ENCODE measurements around the gene GSTM5. TPM values are rescaled to one million over a fixed set of nuclear protein-coding genes. Genes with fewer than 3 reads are reported as not detected.

Gene GSTM5
- total RNA-seq, 1 donor from 2014 or later, result not detected

GRCh38 chr1:109725510-109725909 lies 13.5 kb downstream of the GSTM5 start:
- peaks cover 9% of the 10 kb centered on the region for H3K4me1 Mint-ChIP-seq (ENCODE audit: low read depth)
- H3K27ac Mint-ChIP-seq (ENCODE audit: unreplicated experiment), result no peak overlapping the region
- H3K27me3 Mint-ChIP-seq (ENCODE audit: low read depth), result no peaks in the 10 kb centered on the region
- no peak for TF ChIP-seq CTCF (IDR thresholded peaks at IDR 0.05)
- no peak overlapping the region for H3K4me3 Mint-ChIP-seq (ENCODE audit: unreplicated experiment)
- no peaks in the 10 kb centered on the region for H3K9me3 Mint-ChIP-seq (ENCODE audit: low read depth)
- H3K36me3 Mint-ChIP-seq (ENCODE audit: low read depth), result no peaks in the 10 kb centered on the region
- no peak for DNase-seq (ENCODE audit: low spot score)

GRCh38 chr1:109726007-109726406 lies 14.0 kb downstream of the GSTM5 start:
- DNase-seq (ENCODE audit: low spot score), result no peak
- no peaks in the 10 kb centered on the region for H3K9me3 Mint-ChIP-seq (ENCODE audit: low read depth)
- no peak overlapping the region for H3K27ac Mint-ChIP-seq (ENCODE audit: unreplicated experiment)
- no peak overlapping the region for H3K4me3 Mint-ChIP-seq (ENCODE audit: unreplicated experiment)
- H3K4me1 Mint-ChIP-seq (ENCODE audit: low read depth), result peaks cover 14% of the 10 kb centered on the region
- H3K27me3 Mint-ChIP-seq (ENCODE audit: low read depth), result no peaks in the 10 kb centered on the region
- TF ChIP-seq CTCF (IDR thresholded peaks at IDR 0.05), result no peak
- no peaks in the 10 kb centered on the region for H3K36me3 Mint-ChIP-seq (ENCODE audit: low read depth)

- TF ChIP-seq CTCF (IDR thresholded peaks at IDR 0.05), result no peak
- H3K36me3 Mint-ChIP-seq (ENCODE audit: low read depth), result no peaks in the 10 kb centered on the region
- no peaks in the 10 kb centered on the region for H3K9me3 Mint-ChIP-seq (ENCODE audit: low read depth)
- H3K4me1 Mint-ChIP-seq (ENCODE audit: low read depth), result peaks cover 17% of the 10 kb centered on the region
- no peak overlapping the region for H3K4me3 Mint-ChIP-seq (ENCODE audit: unreplicated experiment)
- no peak for DNase-seq (ENCODE audit: low spot score)
- no peak overlapping the region for H3K27ac Mint-ChIP-seq (ENCODE audit: unreplicated experiment)
- no peaks in the 10 kb centered on the region for H3K27me3 Mint-ChIP-seq (ENCODE audit: low read depth)
These were observed 14.8 kb downstream of the GSTM5 start for GRCh38 chr1:109726728-109727373.

GRCh38 chr1:109728870-109729269 lies 16.8 kb downstream of the GSTM5 start:
- H3K27me3 Mint-ChIP-seq (ENCODE audit: low read depth), result no peaks in the 10 kb centered on the region
- TF ChIP-seq CTCF (IDR thresholded peaks at IDR 0.05), result no peak

GRCh38 chr1:109730666-109731065 lies 18.6 kb downstream of the GSTM5 start:
- no peak for DNase-seq (ENCODE audit: low spot score)
- H3K4me3 Mint-ChIP-seq (ENCODE audit: unreplicated experiment), result no peak overlapping the region
- H3K36me3 Mint-ChIP-seq (ENCODE audit: low read depth), result peaks cover 3% of the 10 kb centered on the region
- H3K27ac Mint-ChIP-seq (ENCODE audit: unreplicated experiment), result no peak overlapping the region
- no peaks in the 10 kb centered on the region for H3K9me3 Mint-ChIP-seq (ENCODE audit: low read depth)
- no peaks in the 10 kb centered on the region for H3K27me3 Mint-ChIP-seq (ENCODE audit: low read depth)
- H3K4me1 Mint-ChIP-seq (ENCODE audit: low read depth), result peaks cover 10% of the 10 kb centered on the region
- TF ChIP-seq CTCF (IDR thresholded peaks at IDR 0.05), result no peak

More at GRCh38 chr1:109728870-109729269, 16.8 kb downstream of the GSTM5 start:
- no peak overlapping the region for H3K4me3 Mint-ChIP-seq (ENCODE audit: unreplicated experiment)
- peaks cover 10% of the 10 kb centered on the region for H3K4me1 Mint-ChIP-seq (ENCODE audit: low read depth)
- H3K36me3 Mint-ChIP-seq (ENCODE audit: low read depth), result no peaks in the 10 kb centered on the region
- no peaks in the 10 kb centered on the region for H3K9me3 Mint-ChIP-seq (ENCODE audit: low read depth)
- no peak overlapping the region for H3K27ac Mint-ChIP-seq (ENCODE audit: unreplicated experiment)
- DNase-seq (ENCODE audit: low spot score), result no peak
